Osteocyte (in vitro differentiated cells): ENCODE measurements around the gene STMN3. TPM values are rescaled to one million over a fixed set of nuclear protein-coding genes. Genes with fewer than 3 reads are reported as not detected.

ENCODE experiments used
- DNase-seq: peaks from one replicate; pipeline ENCODE4 v3.0.0; 2021; ENCODE audit warnings: mixed read lengths; ENCODE audit not compliant: unreplicated experiment; ENCODE audit errors: extremely low spot score
- H3K27ac Mint-ChIP-seq: one replicate; pipeline ENCODE4 v1.8.0; 2021; ENCODE audit warnings: mild to moderate bottlenecking, mixed read lengths; ENCODE audit not compliant: unreplicated experiment
- H3K27me3 Mint-ChIP-seq: one replicate; pipeline ENCODE4 v1.8.0; 2021; ENCODE audit warnings: mixed read lengths; ENCODE audit not compliant: unreplicated experiment
- H3K36me3 Mint-ChIP-seq: one replicate; pipeline ENCODE4 v1.8.0; 2021; ENCODE audit warnings: mixed read lengths; ENCODE audit not compliant: unreplicated experiment
- H3K4me1 Mint-ChIP-seq: one replicate; pipeline ENCODE4 v1.8.0; 2021; ENCODE audit warnings: mixed read lengths; ENCODE audit not compliant: unreplicated experiment
- H3K4me3 Mint-ChIP-seq: one replicate; pipeline ENCODE4 v1.8.0; 2021; ENCODE audit warnings: mild to moderate bottlenecking, moderate library complexity, mixed read lengths; ENCODE audit not compliant: unreplicated experiment
- H3K9me3 Mint-ChIP-seq: one replicate; pipeline ENCODE4 v1.8.0; 2021; ENCODE audit warnings: mixed read lengths; ENCODE audit not compliant: unreplicated experiment
- long read RNA-seq: library from polyadenylated mRNA; unstranded; transcript quantifications from one replicate; pipeline ENCODE4 v2.0.0, GENCODE V29; 2021
- total RNA-seq: library from RNA; stranded (reverse); gene quantifications from 2 replicates; pipeline ENCODE4 v1.2.1, GENCODE V29; 2021
- TF ChIP-seq, protein P1 (sequence below): fragments of 200-600 bp; sonication (generic); IDR thresholded peaks from 2 replicates; pipeline ENCODE4 v1.5.0; 2021; ENCODE audit warnings: antibody characterized with exemption, mild to moderate bottlenecking, moderate library complexity

STMN3 gene
- 32.0 and 33.2 TPM in 2 replicates for total RNA-seq
- long read RNA-seq, partial matches to known transcripts = 1 of 2 reads
- long read RNA-seq, other reads (novel, unspliced or antisense) = 1 of 2 reads

DNA sequence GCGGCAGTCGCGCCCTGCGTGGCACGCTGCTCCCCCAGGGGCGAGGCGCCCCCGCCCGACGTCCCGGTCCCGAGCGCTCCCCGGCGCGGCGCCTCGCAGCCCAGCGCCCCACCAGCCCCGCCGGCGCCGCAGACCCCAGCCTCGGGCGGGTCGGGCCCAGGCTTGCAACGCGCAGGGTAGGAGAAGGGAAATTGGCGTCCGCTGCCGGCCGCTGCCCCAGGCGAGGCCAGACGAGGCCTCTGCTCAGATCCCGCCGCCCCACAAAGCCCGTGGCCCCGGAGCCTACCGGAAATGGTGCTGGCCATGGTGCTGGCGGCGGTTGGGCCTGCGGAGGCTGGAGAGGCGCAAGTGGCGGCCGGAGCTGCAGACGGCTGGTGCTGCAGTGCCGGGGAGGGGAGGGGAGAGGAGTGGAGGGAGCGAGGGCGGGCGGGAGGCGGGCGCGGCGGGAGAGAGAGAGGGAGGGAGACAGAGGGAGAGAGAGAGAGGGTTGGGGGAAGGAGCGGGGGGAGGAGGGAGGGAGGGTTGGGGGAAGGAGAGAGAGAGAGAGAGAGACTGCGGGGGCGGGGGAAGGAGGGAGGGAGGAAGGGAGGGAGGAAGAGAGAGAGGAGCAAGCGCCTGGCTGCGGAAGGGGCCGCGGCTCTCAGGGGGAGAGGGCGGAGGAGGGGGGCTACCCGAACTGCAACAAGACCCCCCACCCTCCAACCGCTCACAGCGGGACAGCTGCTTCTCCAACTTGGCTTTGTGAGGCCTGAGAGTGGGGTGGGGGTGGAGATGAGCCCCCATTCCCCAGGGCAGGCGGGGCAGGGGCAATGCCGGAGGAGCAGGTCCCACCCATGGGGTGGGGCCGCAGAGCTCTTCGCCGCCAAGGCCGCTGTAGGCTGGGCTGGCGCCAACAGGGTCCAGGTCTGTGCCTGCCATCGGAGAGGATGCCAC, at the start of gene STMN3:
Gene STMN3, minus strand, starts transcription at position 384 of the 933 bp plus-strand sequence. Its CDS starts 79 bp downstream, at position 305.
- Mint-ChIP-seq H3K27me3 (no peaks in the 10 kb centered on the region), H3K9me3 (no peaks in the 10 kb centered on the region), H3K4me3 (peak within 1 kb of the TSS; percentile 75), H3K27ac (peak within 1 kb of the TSS; percentile 67), H3K36me3 (no peaks in the 10 kb centered on the region), H3K4me1 (peaks cover 16% of the 10 kb centered on the region)
- TF ChIP-seq, protein P1, sequence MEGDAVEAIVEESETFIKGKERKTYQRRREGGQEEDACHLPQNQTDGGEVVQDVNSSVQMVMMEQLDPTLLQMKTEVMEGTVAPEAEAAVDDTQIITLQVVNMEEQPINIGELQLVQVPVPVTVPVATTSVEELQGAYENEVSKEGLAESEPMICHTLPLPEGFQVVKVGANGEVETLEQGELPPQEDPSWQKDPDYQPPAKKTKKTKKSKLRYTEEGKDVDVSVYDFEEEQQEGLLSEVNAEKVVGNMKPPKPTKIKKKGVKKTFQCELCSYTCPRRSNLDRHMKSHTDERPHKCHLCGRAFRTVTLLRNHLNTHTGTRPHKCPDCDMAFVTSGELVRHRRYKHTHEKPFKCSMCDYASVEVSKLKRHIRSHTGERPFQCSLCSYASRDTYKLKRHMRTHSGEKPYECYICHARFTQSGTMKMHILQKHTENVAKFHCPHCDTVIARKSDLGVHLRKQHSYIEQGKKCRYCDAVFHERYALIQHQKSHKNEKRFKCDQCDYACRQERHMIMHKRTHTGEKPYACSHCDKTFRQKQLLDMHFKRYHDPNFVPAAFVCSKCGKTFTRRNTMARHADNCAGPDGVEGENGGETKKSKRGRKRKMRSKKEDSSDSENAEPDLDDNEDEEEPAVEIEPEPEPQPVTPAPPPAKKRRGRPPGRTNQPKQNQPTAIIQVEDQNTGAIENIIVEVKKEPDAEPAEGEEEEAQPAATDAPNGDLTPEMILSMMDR = no peak
- DNase-seq = peak; percentile 96

DNA sequence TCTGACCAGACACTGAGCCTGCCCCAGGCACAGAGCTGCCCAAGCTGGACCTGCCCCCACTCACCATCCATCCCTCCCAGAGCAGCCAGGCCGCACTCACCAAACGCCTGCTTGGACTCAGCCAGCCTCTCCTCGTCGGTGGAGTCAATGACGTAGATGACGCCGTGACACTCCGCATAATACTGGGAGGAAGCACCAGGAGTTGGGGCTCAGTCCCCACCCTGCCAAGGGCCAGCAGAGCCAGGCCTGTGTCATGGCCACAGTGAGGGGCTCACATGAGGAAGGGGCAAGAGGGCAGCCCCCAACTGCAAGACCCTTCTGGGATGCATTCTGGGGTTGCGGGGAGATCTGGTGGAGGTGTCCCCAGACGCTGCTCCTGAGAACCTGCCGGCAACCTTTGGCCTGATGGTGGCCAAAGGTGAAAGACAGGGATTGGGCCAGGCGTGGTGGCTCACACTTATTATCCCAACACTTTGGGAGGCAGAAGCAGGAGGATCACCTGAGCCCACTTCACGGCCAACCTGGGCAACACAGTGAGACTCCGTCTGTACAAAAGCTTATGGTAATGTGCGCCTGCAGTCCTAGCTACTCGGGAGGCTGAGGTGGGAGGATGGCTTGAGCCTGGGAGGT, 48.9 kb upstream of the STMN3 start:
- no peaks in the 10 kb centered on the region for H3K9me3 Mint-ChIP-seq
- H3K27ac Mint-ChIP-seq = no peak overlapping the region
- no peak overlapping the region for H3K4me3 Mint-ChIP-seq
- H3K27me3 Mint-ChIP-seq = no peaks in the 10 kb centered on the region
- TF ChIP-seq, protein P1 = no peak
- no peak for DNase-seq
- H3K36me3 Mint-ChIP-seq = peaks cover 6% of the 10 kb centered on the region
- H3K4me1 Mint-ChIP-seq = peaks cover 35% of the 10 kb centered on the region

DNA sequence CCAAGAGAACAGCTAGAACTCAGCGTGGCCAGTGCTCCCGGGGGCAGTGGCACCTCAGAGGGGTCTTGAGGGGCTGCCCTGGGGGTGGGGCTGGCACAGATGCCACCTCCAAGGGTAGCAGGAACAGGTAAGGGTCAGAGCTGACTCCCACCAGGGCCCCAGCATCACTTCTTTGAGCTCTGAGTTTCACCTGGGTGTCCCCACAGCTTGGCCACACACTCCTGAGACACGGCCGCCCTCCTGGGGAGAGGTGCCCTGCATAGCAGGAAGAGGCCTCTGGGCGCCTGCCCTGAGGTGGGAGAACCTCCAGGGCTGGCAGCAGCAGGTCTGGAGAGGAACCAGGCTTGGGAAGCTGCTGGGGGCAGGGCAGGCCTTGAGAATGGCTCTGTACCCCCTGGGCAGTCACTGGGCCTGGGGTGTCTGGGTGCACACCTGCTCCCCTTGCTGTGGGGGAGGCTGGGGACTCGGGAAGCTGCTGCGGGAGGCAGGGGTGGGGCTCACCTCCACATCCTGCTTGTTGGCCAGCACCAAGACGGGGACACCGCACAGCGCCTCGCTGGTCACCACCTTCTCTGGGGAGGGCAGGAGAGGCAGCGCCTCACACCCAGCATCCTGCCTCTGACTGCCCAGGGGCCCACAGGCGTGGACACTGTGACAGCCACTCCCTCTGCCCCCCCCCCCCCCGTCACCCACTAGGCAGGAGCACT, 48.3 kb upstream of the STMN3 start:
- no peak overlapping the region for H3K4me3 Mint-ChIP-seq
- H3K36me3 Mint-ChIP-seq = peaks cover 5% of the 10 kb centered on the region
- no peak for DNase-seq
- no peaks in the 10 kb centered on the region for H3K9me3 Mint-ChIP-seq
- peak overlapping the region; percentile 44 for H3K27ac Mint-ChIP-seq
- peaks cover 31% of the 10 kb centered on the region for H3K4me1 Mint-ChIP-seq
- H3K27me3 Mint-ChIP-seq = no peaks in the 10 kb centered on the region
- TF ChIP-seq, protein P1 = no peak

DNA sequence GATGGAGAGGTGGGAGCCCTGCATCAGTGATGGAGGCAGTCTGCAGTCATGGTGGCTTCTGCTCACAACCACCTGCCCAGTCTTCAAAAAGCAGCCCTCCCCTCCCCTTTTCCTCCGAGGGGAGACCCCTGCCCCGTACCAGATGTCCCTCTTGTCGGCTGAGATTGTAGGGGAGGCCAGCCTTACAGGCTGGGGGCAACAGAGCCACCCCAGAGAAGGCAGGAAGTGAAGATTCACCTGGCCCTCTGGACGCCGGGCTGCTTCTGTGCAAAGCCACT, 47.8 kb upstream of the STMN3 start:
- peak overlapping the region; percentile 44 for H3K27ac Mint-ChIP-seq
- peaks cover 28% of the 10 kb centered on the region for H3K4me1 Mint-ChIP-seq
- H3K27me3 Mint-ChIP-seq = no peaks in the 10 kb centered on the region
- TF ChIP-seq, protein P1 = no peak
- H3K9me3 Mint-ChIP-seq = no peaks in the 10 kb centered on the region
- DNase-seq = no peak
- no peak overlapping the region for H3K4me3 Mint-ChIP-seq
- H3K36me3 Mint-ChIP-seq = peaks cover 5% of the 10 kb centered on the region
